NT2/D1 (cell line): ENCODE measurements around the gene ABI3BP.

Experiments used
- YY1 ChIP-seq: IDR thresholded peaks from 2 replicates; pipeline ENCODE4 v1.6.1; 2011; ENCODE audit not compliant: insufficient read length, insufficient read depth
- ZNF274 ChIP-seq: IDR thresholded peaks from 2 replicates; pipeline ENCODE4 v1.6.1; 2011; ENCODE audit warnings: mild to moderate bottlenecking, low read depth, low read length

DNA sequence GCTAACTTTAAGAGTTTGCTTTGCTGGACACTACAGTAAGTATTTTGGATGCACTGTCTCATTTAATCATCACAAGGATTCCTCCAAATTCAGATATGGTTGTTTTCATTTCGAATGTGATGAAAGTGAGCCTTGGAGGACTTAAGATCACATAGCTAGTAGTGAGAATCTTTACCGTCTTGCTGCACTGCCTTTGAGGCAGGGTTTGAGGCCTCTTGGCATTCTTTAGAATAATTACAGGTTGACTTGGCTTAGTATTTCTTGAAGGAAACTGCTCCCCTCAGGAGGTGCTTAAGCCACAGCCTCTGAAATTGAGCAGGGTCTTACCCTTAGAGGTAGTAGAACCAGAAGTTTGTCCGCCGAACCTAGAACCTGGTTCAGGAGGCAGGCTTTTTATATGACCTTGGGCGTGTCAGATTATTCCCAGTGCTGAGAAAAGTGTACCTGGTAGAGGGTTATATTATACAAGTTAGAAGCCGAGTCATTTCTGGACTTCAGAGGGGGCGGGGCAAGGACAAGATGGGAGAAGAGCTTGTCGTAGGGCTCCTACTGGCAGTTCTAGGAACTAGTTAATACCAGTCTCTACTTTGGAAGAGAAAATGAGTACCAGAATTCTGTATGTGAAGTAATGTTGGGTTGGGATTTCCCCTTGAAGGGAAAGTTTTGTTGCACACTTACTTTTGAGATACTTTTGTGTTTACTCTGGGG lies 282.8 kb downstream of the ABI3BP start:
- TF ChIP-seq YY1 (no peak), ZNF274 (no peak)
